Nephron (organoid): Measurements from ENCODE around the gene BMP8A.
"Not testable (repeated sequence)": the region's sequence is repeated elsewhere in the genome, so short reads cannot be mapped to it uniquely, and the experiment has no call there.

Experiments used
- H3K27ac Mint-ChIP-seq, 3 experiments: 2 replicates each; pipeline ENCODE4 v1.8.0; 2020; ENCODE audit warnings: mixed read lengths in 3 of 3, mild to moderate bottlenecking in 2 of 3, moderate library complexity in 1 of 3
- H3K27me3 Mint-ChIP-seq: 2 replicates; pipeline ENCODE4 v1.8.0; 2021; ENCODE audit warnings: low read depth, mild to moderate bottlenecking, moderate library complexity, mixed read lengths
- H3K36me3 Mint-ChIP-seq: 2 replicates; pipeline ENCODE4 v1.8.0; 2020; ENCODE audit warnings: low read depth, mixed read lengths
- H3K4me1 Mint-ChIP-seq: 2 replicates; pipeline ENCODE4 v1.8.0; 2020; ENCODE audit warnings: mixed read lengths
- H3K4me3 Mint-ChIP-seq, 3 experiments: 2 replicates each; pipeline ENCODE4 v1.8.0; 2020; ENCODE audit warnings: mild to moderate bottlenecking in 3 of 3, mixed read lengths in 3 of 3, moderate library complexity in 2 of 3
- H3K9me3 Mint-ChIP-seq: 2 replicates; pipeline ENCODE4 v1.8.0; 2020; ENCODE audit warnings: mixed read lengths
- CTCF ChIP-seq, 3 experiments: fragments of 200-600 bp; sonication (generic); IDR thresholded peaks; one replicate each; pipeline ENCODE4 v1.5.0; 2021; ENCODE audit warnings: antibody characterized with exemption in 3 of 3; ENCODE audit not compliant: unreplicated experiment in 3 of 3

BMP8A gene

GRCh38 chr1:39469150-39469549, 22.3 kb upstream of the BMP8A start:
- no peak overlapping the region for H3K27ac Mint-ChIP-seq
- peaks cover 70% of the 10 kb centered on the region for H3K36me3 Mint-ChIP-seq
- no peak for TF ChIP-seq CTCF (IDR thresholded peaks at IDR 0.05; ENCODE audit: unreplicated experiment in 3 of 3)
- H3K9me3 Mint-ChIP-seq: no peaks in the 10 kb centered on the region
- no peaks in the 10 kb centered on the region for H3K27me3 Mint-ChIP-seq
- H3K4me3 Mint-ChIP-seq: no peak overlapping the region
- H3K4me1 Mint-ChIP-seq: peaks cover 5% of the 10 kb centered on the region

GRCh38 chr1:39470040-39470439, 21.4 kb upstream of the BMP8A start:
- no peak for TF ChIP-seq CTCF (IDR thresholded peaks at IDR 0.05; ENCODE audit: unreplicated experiment in 3 of 3)
- peaks cover 68% of the 10 kb centered on the region for H3K36me3 Mint-ChIP-seq
- no peaks in the 10 kb centered on the region for H3K27me3 Mint-ChIP-seq
- no peak overlapping the region for H3K27ac Mint-ChIP-seq
- H3K4me3 Mint-ChIP-seq: no peak overlapping the region
- H3K9me3 Mint-ChIP-seq: no peaks in the 10 kb centered on the region
- peaks cover 5% of the 10 kb centered on the region for H3K4me1 Mint-ChIP-seq

- Mint-ChIP-seq H3K4me3 (no peak overlapping the region), H3K4me1 (no peaks in the 10 kb centered on the region), H3K27ac (no peak overlapping the region), H3K9me3 (no peaks in the 10 kb centered on the region), H3K36me3 (peaks cover 61% of the 10 kb centered on the region), H3K27me3 (no peaks in the 10 kb centered on the region)
- TF ChIP-seq CTCF (IDR thresholded peaks at IDR 0.05; ENCODE audit: unreplicated experiment in 3 of 3): no peak
These were observed 18.6 kb upstream of the BMP8A start for GRCh38 chr1:39472826-39473225.

- TF ChIP-seq CTCF (IDR thresholded peaks at IDR 0.05; ENCODE audit: unreplicated experiment in 3 of 3): no peak
- Mint-ChIP-seq H3K27me3 (no peaks in the 10 kb centered on the region), H3K4me3 (no peak overlapping the region), H3K4me1 (no peaks in the 10 kb centered on the region), H3K36me3 (peaks cover 61% of the 10 kb centered on the region), H3K9me3 (no peaks in the 10 kb centered on the region), H3K27ac (no peak overlapping the region)
These were observed 18.1 kb upstream of the BMP8A start for GRCh38 chr1:39473324-39473723.

- Mint-ChIP-seq H3K27ac (no peak overlapping the region), H3K9me3 (no peaks in the 10 kb centered on the region), H3K36me3 (peaks cover 57% of the 10 kb centered on the region), H3K27me3 (no peaks in the 10 kb centered on the region), H3K4me3 (no peak overlapping the region), H3K4me1 (peaks cover 5% of the 10 kb centered on the region)
- TF ChIP-seq CTCF (IDR thresholded peaks at IDR 0.05; ENCODE audit: unreplicated experiment in 3 of 3): no peak
These were observed 16.6 kb upstream of the BMP8A start for GRCh38 chr1:39474810-39475209.

- H3K36me3 Mint-ChIP-seq: peaks cover 60% of the 10 kb centered on the region
- H3K9me3 Mint-ChIP-seq, H3K4me1 Mint-ChIP-seq, H3K4me3 Mint-ChIP-seq, H3K27ac Mint-ChIP-seq, H3K27me3 Mint-ChIP-seq: not testable (repeated sequence)
These were observed 15.9 kb upstream of the BMP8A start for GRCh38 chr1:39475551-39475950.
